ENCODE data around the gene PRKAR2B.

Gene PRKAR2B

GRCh38 chr7:107104801-107105200 is 60.3 kb downstream of the PRKAR2B start:
- Mint-ChIP-seq H3K36me3 (no peaks in the 10 kb centered on the region), H3K4me1 (peaks cover 6% of the 10 kb centered on the region), H3K27ac (no peak overlapping the region), H3K4me3 (no peak overlapping the region), H3K9me3 (no peaks in the 10 kb centered on the region)
- ATAC-seq = no peak
- no peak for DNase-seq (ENCODE audit: low spot score in 2 of 2)

GRCh38 chr7:107105591-107106245 is 61.2 kb downstream of the PRKAR2B start:
- H3K36me3 Mint-ChIP-seq = no peaks in the 10 kb centered on the region
- H3K4me3 Mint-ChIP-seq = no peak overlapping the region
- ATAC-seq (no peak), DNase-seq (ENCODE audit: low spot score in 2 of 2) (no peak)
- no peak overlapping the region for H3K27ac Mint-ChIP-seq
- H3K9me3 Mint-ChIP-seq = no peaks in the 10 kb centered on the region
- peaks cover 6% of the 10 kb centered on the region for H3K4me1 Mint-ChIP-seq

GRCh38 chr7:107108793-107109371 is 64.4 kb downstream of the PRKAR2B start:
- no peak overlapping the region for H3K4me3 Mint-ChIP-seq
- no peak for DNase-seq (ENCODE audit: low spot score in 2 of 2)
- ATAC-seq = no peak
- H3K36me3 Mint-ChIP-seq = no peaks in the 10 kb centered on the region
- H3K27ac Mint-ChIP-seq = no peak overlapping the region
- H3K9me3 Mint-ChIP-seq = no peaks in the 10 kb centered on the region
- no peaks in the 10 kb centered on the region for H3K4me1 Mint-ChIP-seq

- ATAC-seq (no peak), DNase-seq (ENCODE audit: low spot score in 2 of 2) (no peak)
- no peaks in the 10 kb centered on the region for H3K9me3 Mint-ChIP-seq
- no peak overlapping the region for H3K27ac Mint-ChIP-seq
- no peaks in the 10 kb centered on the region for H3K36me3 Mint-ChIP-seq
- no peak overlapping the region for H3K4me3 Mint-ChIP-seq
- H3K4me1 Mint-ChIP-seq = no peaks in the 10 kb centered on the region
Observed at GRCh38 chr7:107109955-107110354, 65.5 kb downstream of the PRKAR2B start.

GRCh38 chr7:107111196-107111595 is 66.7 kb downstream of the PRKAR2B start:
- H3K9me3 Mint-ChIP-seq = no peaks in the 10 kb centered on the region
- H3K4me1 Mint-ChIP-seq = no peaks in the 10 kb centered on the region
- ATAC-seq (no peak), DNase-seq (ENCODE audit: low spot score in 2 of 2) (no peak)
- no peaks in the 10 kb centered on the region for H3K36me3 Mint-ChIP-seq
- no peak overlapping the region for H3K27ac Mint-ChIP-seq
- no peak overlapping the region for H3K4me3 Mint-ChIP-seq

- no peaks in the 10 kb centered on the region for H3K4me1 Mint-ChIP-seq
- H3K9me3 Mint-ChIP-seq = no peaks in the 10 kb centered on the region
- H3K36me3 Mint-ChIP-seq = no peaks in the 10 kb centered on the region
- no peak overlapping the region for H3K4me3 Mint-ChIP-seq
- H3K27ac Mint-ChIP-seq = no peak overlapping the region
- DNase-seq (ENCODE audit: low spot score in 2 of 2) = no peak
- no peak for ATAC-seq
Observed at GRCh38 chr7:107113866-107114265, 69.4 kb downstream of the PRKAR2B start.

GRCh38 chr7:107115114-107115513 is 70.6 kb downstream of the PRKAR2B start:
- H3K4me1 Mint-ChIP-seq = no peaks in the 10 kb centered on the region
- no peak overlapping the region for H3K4me3 Mint-ChIP-seq
- no peaks in the 10 kb centered on the region for H3K36me3 Mint-ChIP-seq
- no peak overlapping the region for H3K27ac Mint-ChIP-seq
- DNase-seq (ENCODE audit: low spot score in 2 of 2) (no peak), ATAC-seq (no peak)
- H3K9me3 Mint-ChIP-seq = no peaks in the 10 kb centered on the region

- H3K4me1 Mint-ChIP-seq = no peaks in the 10 kb centered on the region
- no peak for ATAC-seq
- DNase-seq (ENCODE audit: low spot score in 2 of 2) = no peak
- no peak overlapping the region for H3K27ac Mint-ChIP-seq
- no peak overlapping the region for H3K4me3 Mint-ChIP-seq
- H3K9me3 Mint-ChIP-seq = no peaks in the 10 kb centered on the region
- H3K36me3 Mint-ChIP-seq = no peaks in the 10 kb centered on the region
Observed at GRCh38 chr7:107115762-107116540, 71.4 kb downstream of the PRKAR2B start.

- Mint-ChIP-seq H3K27ac (no peak overlapping the region), H3K4me3 (no peak overlapping the region), H3K4me1 (no peaks in the 10 kb centered on the region), H3K9me3 (no peaks in the 10 kb centered on the region), H3K36me3 (no peaks in the 10 kb centered on the region)
- no peak for DNase-seq (ENCODE audit: low spot score in 2 of 2)
- no peak for ATAC-seq
Observed at GRCh38 chr7:107118109-107118900, 73.8 kb downstream of the PRKAR2B start.

- no peaks in the 10 kb centered on the region for H3K4me1 Mint-ChIP-seq
- H3K27ac Mint-ChIP-seq = no peak overlapping the region
- H3K9me3 Mint-ChIP-seq = no peaks in the 10 kb centered on the region
- no peak for DNase-seq (ENCODE audit: low spot score in 2 of 2)
- H3K36me3 Mint-ChIP-seq = no peaks in the 10 kb centered on the region
- no peak overlapping the region for H3K4me3 Mint-ChIP-seq
- ATAC-seq = no peak
Observed at GRCh38 chr7:107119376-107120105, 75.0 kb downstream of the PRKAR2B start.

GRCh38 chr7:107122486-107122911 is 78.0 kb downstream of the PRKAR2B start:
- Mint-ChIP-seq H3K4me1 (peaks cover 19% of the 10 kb centered on the region), H3K9me3 (no peaks in the 10 kb centered on the region), H3K36me3 (no peaks in the 10 kb centered on the region), H3K27ac (no peak overlapping the region), H3K4me3 (no peak overlapping the region)
- ATAC-seq = no peak
- DNase-seq (ENCODE audit: low spot score in 2 of 2) = no peak

GRCh38 chr7:107123392-107123791 is 78.9 kb downstream of the PRKAR2B start:
- Mint-ChIP-seq H3K4me1 (peaks cover 19% of the 10 kb centered on the region), H3K36me3 (no peaks in the 10 kb centered on the region), H3K27ac (no peak overlapping the region), H3K4me3 (no peak overlapping the region), H3K9me3 (no peaks in the 10 kb centered on the region)
- no peak for ATAC-seq
- DNase-seq (ENCODE audit: low spot score in 2 of 2) = no peak

- no peaks in the 10 kb centered on the region for H3K36me3 Mint-ChIP-seq
- peak overlapping the region; percentile 68 for H3K4me3 Mint-ChIP-seq
- ATAC-seq (no peak), DNase-seq (ENCODE audit: low spot score in 2 of 2) (no peak)
- peaks cover 19% of the 10 kb centered on the region for H3K4me1 Mint-ChIP-seq
- H3K27ac Mint-ChIP-seq = peak overlapping the region; percentile 16
- H3K9me3 Mint-ChIP-seq = no peaks in the 10 kb centered on the region
Observed at GRCh38 chr7:107125475-107125874, 81.0 kb downstream of the PRKAR2B start.

- no peak overlapping the region for H3K4me3 Mint-ChIP-seq
- no peaks in the 10 kb centered on the region for H3K36me3 Mint-ChIP-seq
- no peak overlapping the region for H3K27ac Mint-ChIP-seq
- DNase-seq (ENCODE audit: low spot score in 2 of 2) (no peak), ATAC-seq (no peak)
- no peaks in the 10 kb centered on the region for H3K9me3 Mint-ChIP-seq
- H3K4me1 Mint-ChIP-seq = peaks cover 19% of the 10 kb centered on the region
Observed at GRCh38 chr7:107128217-107128616, 83.7 kb downstream of the PRKAR2B start.

- Mint-ChIP-seq H3K4me3 (no peak overlapping the region), H3K27ac (no peak overlapping the region), H3K4me1 (peaks cover 19% of the 10 kb centered on the region), H3K36me3 (no peaks in the 10 kb centered on the region), H3K9me3 (no peaks in the 10 kb centered on the region)
- ATAC-seq (no peak), DNase-seq (ENCODE audit: low spot score in 2 of 2) (no peak)
Observed at GRCh38 chr7:107128748-107129147, 84.2 kb downstream of the PRKAR2B start.

All from stimulated activated effector memory CD8-positive, alpha-beta T cell treated with anti-CD3 and anti-CD28 coated beads, Interleukin-12 subunit alpha, Interleukin-12 subunit beta, amount 100 ng/mL, for 72 hours (primary cell).